ENCODE results near the gene ACADVL.

DNA sequence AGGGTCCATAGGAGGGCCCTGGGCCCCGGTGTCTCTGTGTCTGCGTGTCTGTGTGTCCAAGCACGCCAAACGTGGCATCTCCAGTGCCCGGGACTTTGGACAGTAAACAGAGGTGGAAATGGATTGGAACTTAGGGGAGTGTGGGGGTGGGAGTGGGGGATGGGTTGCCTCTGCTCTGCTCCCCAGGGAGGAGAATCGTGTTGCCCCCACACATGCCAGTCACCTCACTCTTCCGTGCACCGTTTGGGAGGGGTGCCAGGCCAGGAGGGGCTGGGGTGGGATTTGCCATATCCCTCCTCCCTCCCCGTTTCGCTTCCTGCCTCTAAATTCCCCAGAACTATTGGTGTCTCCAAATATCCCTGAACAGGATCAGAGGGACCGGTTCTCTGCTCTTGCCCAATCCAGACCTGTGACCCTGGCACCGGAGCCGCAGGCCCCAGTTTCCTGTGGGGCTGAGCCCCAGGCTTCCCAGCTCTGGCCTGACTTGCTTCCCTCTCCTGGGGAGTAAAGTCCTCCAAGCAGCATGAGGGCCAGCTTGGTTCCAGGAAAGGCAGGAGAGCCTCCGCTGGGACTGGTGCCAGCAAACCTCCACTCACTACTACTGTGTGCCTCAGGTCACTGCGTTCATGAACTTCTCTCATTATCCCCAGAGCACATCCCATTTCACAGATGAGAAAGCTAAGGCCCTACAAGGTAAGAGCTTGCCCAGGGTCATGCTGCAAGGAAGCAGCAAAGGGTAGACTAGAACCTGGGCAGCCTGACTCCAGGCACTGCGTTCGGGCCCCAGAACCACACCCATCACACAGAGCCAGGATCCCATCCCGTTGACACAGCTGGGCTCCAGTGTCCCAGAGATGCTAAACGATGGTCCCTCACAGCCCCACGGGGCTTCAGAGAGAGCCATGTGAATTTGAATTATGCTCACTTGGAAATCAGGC, 40.2 kb upstream of the ACADVL start, which contains the start of gene ASGR1:
- TF ChIP-seq CTCF (IDR thresholded peaks at IDR 0.05) (no peak), ZFX (IDR thresholded peaks at IDR 0.05; ENCODE audit: borderline replicate concordance) (no peak)
